ENCODE measurements around the gene EPN2.
"Not testable (repeated sequence)": the region's sequence is repeated elsewhere in the genome, so short reads cannot be mapped to it uniquely, and the experiment has no call there.

The EPN2 gene

GRCh38 chr17:19264681-19265080 is 27.5 kb downstream of the EPN2 start:
- in situ Hi-C loops (cut with MboI; ENCODE audit: low sequenced_read_pairs), result no loop called here

- in situ Hi-C loops (cut with MboI; ENCODE audit: low sequenced_read_pairs), result no loop called here
Measured at GRCh38 chr17:19265755-19266154, 28.6 kb downstream of the EPN2 start.

GRCh38 chr17:19268611-19269010 is 31.4 kb downstream of the EPN2 start:
- in situ Hi-C loops (cut with MboI; ENCODE audit: low sequenced_read_pairs), result no loop called here

GRCh38 chr17:19269106-19269505 is 31.9 kb downstream of the EPN2 start:
- in situ Hi-C loops (cut with MboI; ENCODE audit: low sequenced_read_pairs), result no loop called here

GRCh38 chr17:19269641-19270040 is 32.5 kb downstream of the EPN2 start:
- in situ Hi-C loops (cut with MboI; ENCODE audit: low sequenced_read_pairs), result no loop called here

- in situ Hi-C loops (cut with MboI; ENCODE audit: low sequenced_read_pairs), result no loop called here
Measured at GRCh38 chr17:19270347-19270703, 33.2 kb downstream of the EPN2 start.

- in situ Hi-C loops (cut with MboI; ENCODE audit: low sequenced_read_pairs), result no loop called here
Measured at GRCh38 chr17:19270704-19271611, 33.8 kb downstream of the EPN2 start.

- in situ Hi-C loops (cut with MboI; ENCODE audit: low sequenced_read_pairs), result no loop called here
Measured at GRCh38 chr17:19271780-19272357, 34.7 kb downstream of the EPN2 start.

- in situ Hi-C loops (cut with MboI; ENCODE audit: low sequenced_read_pairs), result no loop called here
Measured at GRCh38 chr17:19273731-19274130, 36.6 kb downstream of the EPN2 start.

- in situ Hi-C loops (cut with MboI; ENCODE audit: low sequenced_read_pairs), result no loop called here
Measured at GRCh38 chr17:19274893-19275292, 37.7 kb downstream of the EPN2 start.

- in situ Hi-C loops (cut with MboI; ENCODE audit: low sequenced_read_pairs), result no loop called here
Measured at GRCh38 chr17:19275457-19276127, 38.4 kb downstream of the EPN2 start.

- in situ Hi-C loops (cut with MboI; ENCODE audit: low sequenced_read_pairs), result not testable (repeated sequence)
Measured at GRCh38 chr17:19278284-19278683, 41.1 kb downstream of the EPN2 start.

- in situ Hi-C loops (cut with MboI; ENCODE audit: low sequenced_read_pairs), result no loop called here
Measured at GRCh38 chr17:19278729-19279128, 41.6 kb downstream of the EPN2 start.

GRCh38 chr17:19281161-19281560 is 44.0 kb downstream of the EPN2 start:
- in situ Hi-C loops (cut with MboI; ENCODE audit: low sequenced_read_pairs), result no loop called here

- in situ Hi-C loops (cut with MboI; ENCODE audit: low sequenced_read_pairs), result no loop called here
Measured at GRCh38 chr17:19284005-19284959, 47.1 kb downstream of the EPN2 start.

- in situ Hi-C loops (cut with MboI; ENCODE audit: low sequenced_read_pairs), result no loop called here
Measured at GRCh38 chr17:19285213-19285900, 48.2 kb downstream of the EPN2 start.

GRCh38 chr17:19286751-19287341 is 49.7 kb downstream of the EPN2 start:
- in situ Hi-C loops (cut with MboI; ENCODE audit: low sequenced_read_pairs), result no loop called here

- in situ Hi-C loops (cut with MboI; ENCODE audit: low sequenced_read_pairs), result no loop called here
Measured at GRCh38 chr17:19287651-19288050, 50.5 kb downstream of the EPN2 start.

- in situ Hi-C loops (cut with MboI; ENCODE audit: low sequenced_read_pairs), result no loop called here
Measured at GRCh38 chr17:19288453-19288852, 51.3 kb downstream of the EPN2 start.

All from HL-60/S4 treated with retinoic acid at 250 ng/mL for 4 days and 3 days (cell line).